Left forelimb (tissue), 1 donor: ENCODE results near the gene PAK1.

Source experiments
- DNase-seq: peaks from one replicate; pipeline ENCODE4 v3.0.0-alpha.2; 2018; ENCODE audit warnings: low spot score

Gene PAK1

DNA sequence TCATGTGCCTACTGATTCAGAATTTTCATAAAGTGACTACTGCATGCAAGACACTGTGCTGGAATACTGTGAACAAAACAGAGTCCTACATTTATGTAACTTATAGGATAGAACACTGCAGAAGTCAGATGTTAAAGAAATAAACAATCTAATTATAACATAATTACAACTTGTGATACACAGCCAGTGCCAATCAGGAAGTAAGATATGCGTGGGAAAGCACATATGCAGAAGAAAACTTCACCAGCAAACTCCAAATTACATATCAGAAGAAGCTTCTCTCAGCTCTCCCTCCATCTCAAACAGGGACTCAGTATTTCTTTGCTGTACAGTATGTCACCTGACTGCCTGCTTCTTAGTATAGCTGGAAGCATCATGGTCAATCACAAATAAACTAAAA, 37.4 kb downstream of the PAK1 start:
- no peak for DNase-seq

DNA sequence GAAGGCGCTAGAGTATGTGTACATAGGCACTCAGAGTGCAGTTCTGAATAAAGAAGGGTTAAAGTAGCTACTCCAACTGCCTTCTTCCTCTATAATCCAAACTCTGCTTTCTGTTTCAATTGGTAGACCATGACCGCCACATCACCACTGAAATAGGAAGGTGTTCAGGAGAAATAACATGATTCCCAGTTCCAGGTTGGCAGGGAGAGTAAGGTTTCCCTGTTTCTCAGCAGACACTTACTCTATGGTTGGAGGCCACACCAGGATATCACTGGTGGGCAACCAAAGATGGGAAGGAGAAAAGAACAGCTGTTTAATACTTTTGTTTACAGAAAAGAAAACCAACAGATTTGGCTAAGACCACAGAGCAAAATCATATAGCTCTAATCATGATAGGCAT, 37.9 kb downstream of the PAK1 start:
- no peak for DNase-seq

DNA sequence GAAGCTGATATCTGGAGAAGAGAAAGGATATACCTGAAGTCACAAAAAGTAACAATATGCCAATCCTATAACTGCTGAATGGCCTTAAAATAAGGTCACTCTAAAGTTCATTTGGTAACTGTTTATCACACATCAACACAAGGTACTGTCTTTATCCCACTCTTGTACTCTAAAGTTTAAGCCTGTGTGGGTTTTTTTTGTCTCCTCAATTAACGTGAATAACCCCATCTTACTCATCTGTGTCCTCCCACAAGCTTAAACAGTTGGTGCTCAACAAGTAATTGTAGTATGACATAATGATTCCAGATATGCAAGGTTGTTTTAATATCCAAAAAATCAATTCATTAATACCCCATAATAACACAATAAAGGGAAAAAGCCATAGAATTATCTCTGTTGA, 42.1 kb downstream of the PAK1 start:
- no peak for DNase-seq

DNA sequence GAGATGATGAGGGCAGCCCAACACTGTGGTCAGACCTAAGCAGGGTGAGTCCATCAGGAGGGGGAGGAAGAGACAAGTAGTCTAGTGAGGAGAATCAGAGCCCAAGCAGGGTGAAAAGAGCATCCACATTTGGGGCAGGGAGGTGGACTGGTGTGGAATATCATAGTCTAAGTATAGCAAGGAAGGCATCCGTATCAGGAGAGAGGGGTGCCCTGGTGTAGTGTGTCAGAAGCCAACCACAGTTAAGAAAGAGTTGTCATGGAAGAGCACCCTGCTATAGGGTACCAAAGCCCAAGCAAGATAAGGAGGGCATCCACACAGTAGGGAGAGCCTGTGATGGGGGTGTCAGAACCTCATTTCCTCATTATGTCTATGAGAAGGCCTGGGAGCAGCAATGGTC, 45.3 kb downstream of the PAK1 start:
- no peak for DNase-seq

- DNase-seq = no peak
These were observed 48.5 kb downstream of the PAK1 start for GRCh38 chr11:77425346-77425745.

GRCh38 chr11:77424644-77425043, 49.2 kb downstream of the PAK1 start:
- DNase-seq = no peak

- no peak for DNase-seq
These were observed 50.3 kb downstream of the PAK1 start for GRCh38 chr11:77423624-77424023.

DNA sequence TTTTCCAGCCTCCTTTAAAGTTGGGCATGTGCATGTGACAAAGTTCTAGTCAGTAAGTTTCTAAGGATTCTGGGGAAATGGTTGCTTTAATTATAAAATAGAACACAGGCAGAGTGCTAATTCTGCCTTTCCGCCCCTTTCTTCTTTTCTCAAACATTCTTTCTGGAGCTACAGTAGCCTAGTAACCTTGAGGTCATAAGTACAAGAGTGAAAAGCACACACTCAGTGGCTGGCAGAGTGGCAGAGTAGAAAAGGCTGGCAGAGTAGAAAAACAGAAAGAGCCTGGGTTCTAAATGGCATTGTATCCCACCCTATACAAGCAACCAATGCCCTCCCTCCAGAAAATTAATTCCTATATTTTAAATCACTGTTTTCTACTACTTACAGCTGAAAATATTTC, 51.2 kb downstream of the PAK1 start:
- DNase-seq = no peak

GRCh38 chr11:77421041-77421723, 52.7 kb downstream of the PAK1 start:
- no peak for DNase-seq

GRCh38 chr11:77418971-77419597, 54.8 kb downstream of the PAK1 start:
- DNase-seq = no peak

GRCh38 chr11:77418155-77418970, 55.5 kb downstream of the PAK1 start:
- no peak for DNase-seq

DNA sequence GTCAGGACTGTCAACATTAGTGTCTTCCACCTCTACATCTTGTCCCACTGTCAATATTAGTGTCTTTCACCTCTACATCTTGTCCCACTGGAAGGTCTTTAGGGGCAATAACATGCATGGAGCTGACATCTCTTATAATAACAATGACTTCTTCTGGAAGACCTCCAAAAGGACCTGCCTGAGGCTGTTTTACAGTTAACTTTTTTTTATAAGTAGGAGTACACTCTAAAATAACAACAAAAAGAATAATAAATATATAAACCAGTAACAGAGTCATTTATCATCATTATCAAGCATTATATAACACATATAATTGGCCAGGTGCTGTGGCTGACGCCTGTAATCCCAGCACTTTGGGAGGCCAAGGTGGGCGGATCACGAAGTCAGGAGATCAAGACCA, 57.5 kb downstream of the PAK1 start:
- no peak for DNase-seq

DNA sequence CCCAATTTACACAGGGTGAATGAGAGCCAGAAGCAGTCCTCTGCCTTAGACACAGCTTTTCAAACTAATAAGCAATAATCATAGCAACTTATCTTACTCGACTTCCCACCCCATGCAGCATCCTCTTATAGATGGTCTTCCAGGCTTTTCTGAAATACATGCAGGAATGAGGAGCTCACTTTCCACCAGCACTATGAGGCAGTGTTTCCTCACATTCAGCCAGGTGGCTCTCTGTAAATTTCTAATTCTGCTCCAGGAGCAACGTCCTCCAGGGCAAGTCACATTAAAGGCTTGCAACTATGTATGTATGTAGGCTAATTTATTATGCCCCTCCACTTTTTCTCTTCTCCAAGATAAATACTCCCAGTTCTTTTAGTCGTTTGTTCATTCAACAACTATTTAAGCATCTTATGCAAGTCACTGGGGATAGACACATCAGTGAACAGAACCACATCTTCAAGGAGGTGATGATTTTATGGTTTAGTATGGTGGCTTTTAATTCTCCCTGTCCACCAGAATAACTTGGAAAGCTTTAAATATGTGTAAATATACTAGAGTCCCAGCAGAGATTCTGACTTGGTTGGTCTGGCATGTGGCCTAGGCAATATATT, 59.9 kb downstream of the PAK1 start:
- DNase-seq = no peak

DNA sequence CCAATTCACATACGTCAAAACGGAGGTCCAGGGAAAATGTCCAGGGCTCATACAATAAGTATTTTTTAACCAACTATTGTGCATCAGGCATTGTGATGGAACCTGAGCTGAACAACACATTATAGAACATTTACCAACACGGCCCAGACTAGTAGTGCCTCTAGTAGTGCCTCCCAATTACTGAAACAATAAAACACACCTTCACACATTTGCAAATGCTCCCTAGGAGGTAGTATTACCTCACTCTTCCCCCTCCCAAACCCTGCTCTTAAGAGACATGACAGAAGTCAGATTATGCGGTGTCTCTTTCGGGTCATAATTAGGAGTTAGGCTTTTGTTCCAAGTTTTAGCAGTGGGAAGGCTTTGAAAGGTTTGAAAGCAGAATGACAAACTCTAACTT, 61.1 kb downstream of the PAK1 start:
- DNase-seq = no peak

- peak; percentile 91 for DNase-seq
These were observed 62.0 kb downstream of the PAK1 start for GRCh38 chr11:77411717-77412441.

GRCh38 chr11:77411137-77411707, 62.7 kb downstream of the PAK1 start:
- no peak for DNase-seq

DNA sequence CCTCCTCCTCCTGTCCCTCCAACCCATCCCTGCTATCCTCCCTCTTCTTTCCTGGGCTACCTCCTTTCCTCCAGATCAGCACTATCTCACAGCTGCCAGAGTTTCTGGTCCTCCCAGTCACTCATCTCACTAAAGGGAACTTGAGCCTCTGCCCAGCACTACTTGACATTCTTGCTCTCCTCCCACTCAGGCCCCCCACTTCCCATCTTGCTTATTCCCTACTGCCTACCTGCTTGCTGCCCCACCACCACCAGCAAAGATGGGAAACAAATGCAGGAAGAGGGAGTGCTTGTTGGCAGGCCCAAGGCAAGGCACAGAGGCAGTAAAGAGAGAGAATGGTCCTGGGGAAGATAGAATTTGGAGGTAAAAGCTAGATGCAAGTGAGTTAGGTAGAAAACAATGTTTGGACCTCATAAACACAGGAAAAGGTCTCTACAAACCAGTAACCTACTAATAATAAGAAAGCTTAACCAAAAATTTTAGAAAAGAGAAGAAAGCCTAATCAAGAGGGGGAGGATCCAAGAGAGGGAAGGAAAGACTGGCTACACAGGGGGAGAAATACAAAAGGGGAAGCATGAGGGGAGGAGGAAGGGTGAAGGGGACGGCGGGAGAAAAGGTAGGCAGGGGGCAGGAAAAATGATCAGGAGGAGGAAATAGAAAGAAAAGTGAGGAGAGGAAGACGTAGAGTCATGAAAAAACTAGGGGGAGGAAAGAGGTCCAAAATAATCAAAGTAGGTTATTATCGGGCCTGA, 63.6 kb downstream of the PAK1 start:
- no peak for DNase-seq

- no peak for DNase-seq
These were observed 64.8 kb downstream of the PAK1 start for GRCh38 chr11:77409046-77409445.

DNA sequence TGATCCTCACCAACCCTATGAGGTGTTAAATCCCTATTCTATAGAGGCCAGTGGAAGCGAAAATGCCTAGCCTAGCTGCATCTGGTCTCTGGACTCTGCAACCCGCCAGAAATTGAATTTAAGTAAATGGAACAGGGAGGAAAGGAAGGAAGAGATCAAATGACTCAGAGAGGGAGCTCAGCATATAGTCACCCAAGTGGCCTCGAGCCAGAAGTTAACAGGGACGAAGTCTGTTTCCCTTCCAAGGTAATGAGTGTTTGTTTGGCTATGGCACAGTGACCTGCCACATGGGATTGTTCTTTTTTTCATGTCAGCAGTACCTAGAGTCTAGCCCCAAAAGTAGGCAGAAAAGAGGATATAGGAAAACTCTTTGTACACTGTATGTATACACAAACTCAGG, 66.3 kb downstream of the PAK1 start:
- DNase-seq = no peak

- DNase-seq = no peak
These were observed 67.5 kb downstream of the PAK1 start for GRCh38 chr11:77406396-77406795.

DNA sequence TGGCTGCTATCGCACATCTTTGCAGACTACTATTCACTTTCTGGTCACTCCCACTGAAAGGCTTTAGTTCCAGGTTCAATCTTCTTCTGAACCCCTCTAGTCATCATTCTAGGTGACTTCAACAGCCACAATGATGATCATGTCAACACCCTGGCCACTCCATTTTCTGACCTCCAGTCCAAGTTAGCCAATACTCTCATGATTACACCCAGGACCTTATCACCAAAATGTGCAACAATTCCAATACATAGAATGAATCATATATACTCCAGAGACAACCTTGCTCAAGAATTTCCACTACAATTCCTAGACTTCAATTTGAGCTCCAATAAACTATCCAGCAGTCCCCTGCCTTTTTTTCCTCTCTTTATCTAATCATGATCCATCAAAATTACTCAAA, 70.7 kb downstream of the PAK1 start:
- no peak for DNase-seq
